Kidney epithelial cell (primary cell): ENCODE results near the gene CFAP65. TPM values are rescaled to one million over a fixed set of nuclear protein-coding genes. Genes with fewer than 3 reads are reported as not detected.

Experiments used
- DNase-seq: peaks from one replicate; pipeline ENCODE4 v3.0.0-alpha.2; 2010; ENCODE audit warnings: low read depth
- H3K27me3 ChIP-seq: 2 replicates; pipeline ENCODE4 v1.6.0; 2011; ENCODE audit warnings: low read length; ENCODE audit not compliant: control insufficient read depth, insufficient read depth
- H3K36me3 ChIP-seq: 2 replicates; pipeline ENCODE4 v1.5.1; 2011; ENCODE audit warnings: low read length; ENCODE audit not compliant: control insufficient read depth, insufficient read depth
- H3K4me3 ChIP-seq: 2 replicates; pipeline ENCODE4 v1.5.1; 2011; ENCODE audit warnings: low read depth, mild to moderate bottlenecking, control low read depth, low read length
- CTCF ChIP-seq: IDR thresholded peaks from 2 replicates; pipeline ENCODE4 v1.5.1; 2011; ENCODE audit warnings: mild to moderate bottlenecking, moderate library complexity, low read length, control low read depth, inconsistent platforms; ENCODE audit not compliant: insufficient read depth, poor library complexity, severe bottlenecking
- total RNA-seq: library from RNA; depleted of rRNA; stranded (reverse); fragments of >200 nt; gene quantifications from 2 replicates; pipeline ENCODE4 v1.2.3, GENCODE V29; 2015

The CFAP65 gene
- total RNA-seq, 1 donor from 2014 or later = not detected

GRCh38 chr2:218953366-218953954 lies 87.9 kb downstream of the CFAP65 start:
- Histone ChIP-seq H3K4me3 (no peak overlapping the region), H3K36me3 (no peaks in the 10 kb centered on the region), H3K27me3 (peaks cover 39% of the 10 kb centered on the region)
- TF ChIP-seq CTCF = no peak
- no peak for DNase-seq

Other genes with a start within 250 kb of the CFAP65 start
- gene PRKAG3, start 209.7 kb downstream of the CFAP65 start, total RNA-seq = not detected in 2 replicates
- gene WNT6, start 181.7 kb downstream of the CFAP65 start, total RNA-seq = 1.2 and 1.6 TPM in 2 replicates
- 5.6 and 7.1 TPM in 2 replicates for gene WNT10A, start 160.7 kb downstream of the CFAP65 start, total RNA-seq
- 0.14 and 0.21 TPM in 2 replicates for gene CDK5R2, start 81.8 kb downstream of the CFAP65 start, total RNA-seq
- not detected in 2 replicates for gene FEV, start 56.3 kb downstream of the CFAP65 start, total RNA-seq
- not detected in 2 replicates for gene CRYBA2, start 48.1 kb downstream of the CFAP65 start, total RNA-seq
- not detected in 2 replicates for gene IHH, start 19.4 kb upstream of the CFAP65 start, total RNA-seq
- 16.1 and 19.1 TPM in 2 replicates for gene NHEJ1, start 119.3 kb upstream of the CFAP65 start, total RNA-seq
- gene SLC23A3, start 128.5 kb upstream of the CFAP65 start, total RNA-seq = 0.84 and 1.2 TPM in 2 replicates
- gene CNPPD1, start 135.4 kb upstream of the CFAP65 start, total RNA-seq = 54.2 and 55.3 TPM in 2 replicates
- 95.2 and 111 TPM in 2 replicates for gene RETREG2, start 136.8 kb upstream of the CFAP65 start, total RNA-seq
- gene ZFAND2B, start 165.3 kb upstream of the CFAP65 start, total RNA-seq = 44.3 and 48.2 TPM in 2 replicates
- 5.8 and 7.3 TPM in 2 replicates for gene ABCB6, start 177.4 kb upstream of the CFAP65 start, total RNA-seq
- 46.1 and 58.0 TPM in 2 replicates for gene ATG9A, start 188.1 kb upstream of the CFAP65 start, total RNA-seq
- gene ANKZF1, start 188.3 kb upstream of the CFAP65 start, total RNA-seq = 43.5 and 52.3 TPM in 2 replicates
- 11.6 and 19.8 TPM in 2 replicates for gene GLB1L, start 203.9 kb upstream of the CFAP65 start, total RNA-seq
- gene STK16, start 204.0 kb upstream of the CFAP65 start, total RNA-seq = 17.7 and 30.0 TPM in 2 replicates
- gene TUBA4B, start 211.7 kb upstream of the CFAP65 start, total RNA-seq = not detected in 2 replicates
- gene TUBA4A, start 212.4 kb upstream of the CFAP65 start, total RNA-seq = 78.7 and 116 TPM in 2 replicates
- gene DNAJB2, start 237.8 kb upstream of the CFAP65 start, total RNA-seq = 60.9 and 62.6 TPM in 2 replicates